GM12892 (cell line): ENCODE data around the gene SAMD13.

Experiments used
- POLR2A ChIP-seq: IDR thresholded peaks from 2 replicates; pipeline ENCODE4 v1.6.1; 2011; ENCODE audit warnings: low read depth, low read length, control low read depth
- POLR2AphosphoS5 ChIP-seq: IDR thresholded peaks from 2 replicates; pipeline ENCODE4 v1.6.1; 2011; ENCODE audit warnings: low read depth, low read length, control low read depth

- TF ChIP-seq POLR2AphosphoS5 (no peak), POLR2A (no peak)
These were observed 6.8 kb upstream of the SAMD13 start for GRCh38 chr1:84294751-84295150.
